Glutamatergic neuron (in vitro differentiated cells): ENCODE measurements around the gene TNFAIP3. TPM values are rescaled to one million over a fixed set of nuclear protein-coding genes. Genes with fewer than 3 reads are reported as not detected.

Experiments used
- DNase-seq: peaks from one replicate; pipeline ENCODE4 v3.0.0; 2022
- H3K27ac Mint-ChIP-seq: one replicate; pipeline ENCODE4 v1.8.0; 2020; ENCODE audit warnings: mild to moderate bottlenecking, mixed read lengths, inconsistent platforms; ENCODE audit not compliant: unreplicated experiment
- H3K27me3 Mint-ChIP-seq: one replicate; pipeline ENCODE4 v1.8.0; 2020; ENCODE audit warnings: mild to moderate bottlenecking, moderate library complexity, mixed read lengths, inconsistent platforms; ENCODE audit not compliant: unreplicated experiment
- H3K36me3 Mint-ChIP-seq: one replicate; pipeline ENCODE4 v1.8.0; 2020; ENCODE audit warnings: mild to moderate bottlenecking, mixed read lengths, inconsistent platforms; ENCODE audit not compliant: unreplicated experiment
- H3K4me1 Mint-ChIP-seq: one replicate; pipeline ENCODE4 v1.8.0; 2020; ENCODE audit warnings: mild to moderate bottlenecking, low read depth, mixed read lengths, inconsistent platforms; ENCODE audit not compliant: unreplicated experiment
- H3K4me3 Mint-ChIP-seq: one replicate; pipeline ENCODE4 v1.8.0; 2020; ENCODE audit warnings: mild to moderate bottlenecking, mixed read lengths, inconsistent platforms; ENCODE audit not compliant: unreplicated experiment
- H3K9me3 Mint-ChIP-seq: one replicate; pipeline ENCODE4 v1.8.0; 2020; ENCODE audit warnings: mild to moderate bottlenecking, moderate library complexity, mixed read lengths, inconsistent platforms; ENCODE audit not compliant: unreplicated experiment
- CTCF ChIP-seq: fragments of 200-600 bp; sonication (generic); IDR thresholded peaks from one replicate; pipeline ENCODE4 v1.5.0; 2021; ENCODE audit not compliant: partially characterized antibody, unreplicated experiment
- total RNA-seq: library from RNA; stranded (reverse); fragmentation: NEBNext Ultra II Directional; extraction: Animal tissue kit (Norgen Biotek cat#: 25700); gene quantifications from one replicate; pipeline ENCODE4 v1.2.1, GENCODE V29; 2021; ENCODE audit not compliant: unreplicated experiment

Gene TNFAIP3
- total RNA-seq, 1 donor from 2014 or later, result 2.2 TPM

GRCh38 chr6:137907170-137907569, 40.1 kb downstream of the TNFAIP3 start:
- no peak overlapping the region for H3K27ac Mint-ChIP-seq
- no peak for TF ChIP-seq CTCF
- H3K9me3 Mint-ChIP-seq, result no peaks in the 10 kb centered on the region
- no peak for DNase-seq
- no peaks in the 10 kb centered on the region for H3K27me3 Mint-ChIP-seq
- H3K4me1 Mint-ChIP-seq, result no peaks in the 10 kb centered on the region
- H3K36me3 Mint-ChIP-seq, result no peaks in the 10 kb centered on the region
- H3K4me3 Mint-ChIP-seq, result no peak overlapping the region

GRCh38 chr6:137909533-137909932, 42.5 kb downstream of the TNFAIP3 start:
- TF ChIP-seq CTCF, result no peak
- no peak overlapping the region for H3K27ac Mint-ChIP-seq
- H3K36me3 Mint-ChIP-seq, result peaks cover 9% of the 10 kb centered on the region
- H3K4me1 Mint-ChIP-seq, result peaks cover 2% of the 10 kb centered on the region
- H3K27me3 Mint-ChIP-seq, result no peaks in the 10 kb centered on the region
- H3K9me3 Mint-ChIP-seq, result no peaks in the 10 kb centered on the region
- no peak overlapping the region for H3K4me3 Mint-ChIP-seq
- DNase-seq, result no peak

- Mint-ChIP-seq H3K27me3 (no peaks in the 10 kb centered on the region), H3K27ac (no peak overlapping the region), H3K4me1 (peaks cover 2% of the 10 kb centered on the region), H3K9me3 (no peaks in the 10 kb centered on the region), H3K4me3 (no peak overlapping the region), H3K36me3 (peaks cover 9% of the 10 kb centered on the region)
- TF ChIP-seq CTCF, result no peak
- no peak for DNase-seq
These were observed 43.4 kb downstream of the TNFAIP3 start for GRCh38 chr6:137910424-137910834.

- Mint-ChIP-seq H3K9me3 (no peaks in the 10 kb centered on the region), H3K27ac (no peak overlapping the region), H3K36me3 (peaks cover 9% of the 10 kb centered on the region), H3K4me1 (peaks cover 2% of the 10 kb centered on the region), H3K4me3 (no peak overlapping the region), H3K27me3 (no peaks in the 10 kb centered on the region)
- no peak for TF ChIP-seq CTCF
- DNase-seq, result no peak
These were observed 43.9 kb downstream of the TNFAIP3 start for GRCh38 chr6:137910843-137911456.

GRCh38 chr6:137911675-137912191, 44.7 kb downstream of the TNFAIP3 start:
- no peak for TF ChIP-seq CTCF
- Mint-ChIP-seq H3K4me1 (peaks cover 2% of the 10 kb centered on the region), H3K36me3 (peaks cover 9% of the 10 kb centered on the region), H3K4me3 (no peak overlapping the region), H3K27me3 (no peaks in the 10 kb centered on the region), H3K27ac (no peak overlapping the region), H3K9me3 (no peaks in the 10 kb centered on the region)
- DNase-seq, result no peak
